ENCODE data around the gene GMDS. TPM values are rescaled to one million over a fixed set of nuclear protein-coding genes. Genes with fewer than 3 reads are reported as not detected.

GMDS gene
- total RNA-seq, 1 donor from 2014 or later: 44.5 TPM

DNA sequence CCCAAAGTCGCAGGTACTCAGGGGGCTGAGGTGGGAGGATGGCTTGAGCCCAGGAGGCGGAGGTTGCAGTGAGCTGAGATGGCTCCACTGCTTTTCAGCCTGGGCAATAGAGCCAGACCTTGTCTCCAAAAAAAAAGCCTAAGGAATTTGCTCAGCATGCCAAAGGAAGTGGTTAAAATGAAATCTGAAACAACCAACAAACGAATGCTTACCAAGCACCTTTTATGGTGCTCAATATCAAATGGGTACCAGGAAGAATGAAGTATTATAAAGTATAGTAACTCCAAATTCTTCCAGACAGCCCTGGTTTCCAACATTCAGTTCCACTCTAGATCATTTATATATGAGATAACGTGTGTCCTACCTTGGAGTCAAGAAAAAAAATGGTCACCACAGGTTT lies 14.0 kb downstream of the GMDS start:
- Mint-ChIP-seq H3K9me3 (no peaks in the 10 kb centered on the region), H3K36me3 (ENCODE audit: low read depth) (peaks cover 5% of the 10 kb centered on the region), H3K4me3 (peak overlapping the region; percentile 10), H3K27me3 (ENCODE audit: insufficient read depth) (no peaks in the 10 kb centered on the region), H3K4me1 (ENCODE audit: low read depth) (peaks cover 34% of the 10 kb centered on the region), H3K27ac (no peak overlapping the region)
- DNase-seq (ENCODE audit: low spot score): no peak
- intact Hi-C loops (cut with micrococcal nuclease): loop anchor here (1.0 kb wide), 1 partner anchor 10 kb away; no protein-coding TSS in a partner anchor

DNA sequence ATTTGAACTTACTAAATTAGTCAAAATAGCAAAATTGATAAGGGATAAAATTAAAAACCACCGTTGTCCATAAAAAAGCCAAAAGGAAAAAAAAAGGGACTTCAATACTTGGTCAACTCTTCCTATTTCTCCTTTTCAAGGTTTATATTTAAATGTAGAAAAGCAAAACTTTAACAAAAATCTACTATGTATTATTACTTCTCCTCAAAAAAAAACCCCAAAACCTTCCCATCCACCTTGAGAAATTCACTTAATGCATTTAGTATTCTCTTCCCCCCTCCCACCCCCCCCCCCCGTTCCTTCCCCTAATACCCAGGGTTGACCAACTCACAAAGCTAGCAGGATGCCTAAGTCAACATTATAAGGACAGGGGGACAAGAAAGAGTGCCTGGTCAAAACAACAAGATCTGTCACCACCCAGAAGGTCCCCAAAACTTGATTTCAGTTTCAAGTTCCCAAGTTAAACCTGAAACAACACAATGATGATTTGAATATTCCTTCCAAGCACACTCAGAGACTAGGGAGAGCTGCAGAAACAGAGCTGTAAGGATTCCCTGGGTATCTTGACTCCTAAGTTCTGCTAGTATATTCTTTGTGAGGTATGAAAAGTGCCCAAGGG lies 14.6 kb downstream of the GMDS start:
- no peak for DNase-seq (ENCODE audit: low spot score)
- Mint-ChIP-seq H3K9me3 (no peaks in the 10 kb centered on the region), H3K4me1 (ENCODE audit: low read depth) (peaks cover 34% of the 10 kb centered on the region), H3K36me3 (ENCODE audit: low read depth) (peaks cover under 1% of the 10 kb centered on the region), H3K27me3 (ENCODE audit: insufficient read depth) (no peaks in the 10 kb centered on the region), H3K27ac (peak overlapping the region; percentile 37), H3K4me3 (peak overlapping the region; percentile 10)
- intact Hi-C loops (cut with micrococcal nuclease): loop anchor here (1.0 kb wide), 1 partner anchor 11 kb away; no protein-coding TSS in a partner anchor

- no peaks in the 10 kb centered on the region for H3K36me3 Mint-ChIP-seq (ENCODE audit: low read depth)
- no peak for DNase-seq (ENCODE audit: low spot score)
- intact Hi-C loops (cut with micrococcal nuclease): no loop called here
- no peak overlapping the region for H3K27ac Mint-ChIP-seq
- H3K4me3 Mint-ChIP-seq: no peak overlapping the region
- no peaks in the 10 kb centered on the region for H3K27me3 Mint-ChIP-seq (ENCODE audit: insufficient read depth)
- H3K4me1 Mint-ChIP-seq (ENCODE audit: low read depth): peaks cover 34% of the 10 kb centered on the region
- H3K9me3 Mint-ChIP-seq: no peaks in the 10 kb centered on the region
Measured at GRCh38 chr6:2229742-2230141, 15.7 kb downstream of the GMDS start.

DNA sequence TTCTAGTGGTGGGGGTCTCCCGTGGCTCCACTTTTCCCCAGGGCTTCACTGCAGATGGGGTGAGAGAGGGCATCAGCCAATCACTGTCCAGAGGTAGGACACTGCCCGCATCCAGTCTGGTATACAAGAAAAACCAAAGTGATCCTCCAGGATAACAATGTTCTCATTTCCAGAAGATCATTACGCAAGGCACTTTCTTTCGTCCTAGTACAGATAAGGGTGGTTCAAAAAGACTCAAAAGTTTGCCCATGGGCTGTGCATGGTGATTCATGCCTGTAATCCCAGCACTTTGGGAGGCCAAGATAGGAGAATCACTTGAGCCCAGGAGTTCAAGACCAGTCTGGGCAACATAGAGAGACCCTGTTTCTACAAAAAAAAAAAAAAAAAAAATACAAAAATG lies 16.4 kb downstream of the GMDS start:
- Mint-ChIP-seq H3K9me3 (no peaks in the 10 kb centered on the region), H3K27me3 (ENCODE audit: insufficient read depth) (no peaks in the 10 kb centered on the region), H3K36me3 (ENCODE audit: low read depth) (no peaks in the 10 kb centered on the region), H3K4me3 (no peak overlapping the region), H3K4me1 (ENCODE audit: low read depth) (peaks cover 36% of the 10 kb centered on the region), H3K27ac (no peak overlapping the region)
- intact Hi-C loops (cut with micrococcal nuclease): no loop called here
- DNase-seq (ENCODE audit: low spot score): no peak

DNA sequence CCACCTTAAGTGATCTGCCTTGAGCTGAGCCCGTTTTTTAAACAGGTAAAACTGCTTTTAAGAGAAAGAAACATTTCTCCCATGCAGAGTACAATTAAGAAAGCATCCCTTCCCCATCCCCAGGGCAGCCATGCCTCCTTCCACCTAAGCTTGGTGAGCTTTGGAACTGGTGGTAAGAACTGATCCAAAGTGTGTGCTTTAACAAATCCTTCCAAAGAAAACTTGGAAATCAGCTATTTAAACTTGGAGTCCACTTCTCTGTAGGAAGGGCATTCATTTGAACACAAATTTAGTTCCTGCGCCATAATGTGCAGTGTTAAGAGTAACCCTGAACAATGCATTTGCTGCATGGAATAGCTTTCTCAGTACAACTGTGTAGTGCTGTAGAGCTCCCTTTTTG lies 17.0 kb downstream of the GMDS start:
- no peaks in the 10 kb centered on the region for H3K9me3 Mint-ChIP-seq
- no peak for DNase-seq (ENCODE audit: low spot score)
- H3K4me1 Mint-ChIP-seq (ENCODE audit: low read depth): peaks cover 42% of the 10 kb centered on the region
- H3K27me3 Mint-ChIP-seq (ENCODE audit: insufficient read depth): no peaks in the 10 kb centered on the region
- H3K36me3 Mint-ChIP-seq (ENCODE audit: low read depth): peaks cover 4% of the 10 kb centered on the region
- intact Hi-C loops (cut with micrococcal nuclease): no loop called here
- no peak overlapping the region for H3K27ac Mint-ChIP-seq
- H3K4me3 Mint-ChIP-seq: no peak overlapping the region

DNA sequence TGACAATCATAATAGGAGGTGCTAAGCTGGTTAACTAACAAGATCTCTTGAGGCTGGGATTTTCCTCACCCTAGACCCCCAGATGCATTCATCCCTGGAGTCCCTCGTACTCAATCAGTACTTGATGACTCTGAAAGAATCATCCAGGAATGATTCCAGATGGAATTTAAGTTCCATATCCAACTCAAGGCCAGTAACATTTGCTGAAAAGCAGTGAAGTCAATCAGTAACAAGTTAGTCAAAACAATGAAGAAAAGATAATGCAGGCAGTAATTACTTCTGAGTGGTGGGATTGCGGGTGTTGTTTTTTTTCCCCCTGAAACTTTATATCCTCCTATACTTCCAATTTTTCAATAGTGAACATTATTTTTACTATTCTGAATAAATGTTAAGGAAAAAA lies 18.6 kb downstream of the GMDS start:
- Mint-ChIP-seq H3K27ac (no peak overlapping the region), H3K27me3 (ENCODE audit: insufficient read depth) (no peaks in the 10 kb centered on the region), H3K4me1 (ENCODE audit: low read depth) (peaks cover 41% of the 10 kb centered on the region), H3K36me3 (ENCODE audit: low read depth) (peaks cover 6% of the 10 kb centered on the region), H3K4me3 (no peak overlapping the region), H3K9me3 (no peaks in the 10 kb centered on the region)
- intact Hi-C loops (cut with micrococcal nuclease): no loop called here
- no peak for DNase-seq (ENCODE audit: low spot score)

GRCh38 chr6:2225422-2226392 lies 19.7 kb downstream of the GMDS start:
- no peak overlapping the region for H3K27ac Mint-ChIP-seq
- H3K36me3 Mint-ChIP-seq (ENCODE audit: low read depth): peaks cover 8% of the 10 kb centered on the region
- H3K27me3 Mint-ChIP-seq (ENCODE audit: insufficient read depth): no peaks in the 10 kb centered on the region
- intact Hi-C loops (cut with micrococcal nuclease): no loop called here
- peaks cover 36% of the 10 kb centered on the region for H3K4me1 Mint-ChIP-seq (ENCODE audit: low read depth)
- no peak for DNase-seq (ENCODE audit: low spot score)
- H3K9me3 Mint-ChIP-seq: no peaks in the 10 kb centered on the region
- no peak overlapping the region for H3K4me3 Mint-ChIP-seq

GRCh38 chr6:2224847-2225382 lies 20.5 kb downstream of the GMDS start:
- H3K9me3 Mint-ChIP-seq: no peaks in the 10 kb centered on the region
- no peak overlapping the region for H3K4me3 Mint-ChIP-seq
- DNase-seq (ENCODE audit: low spot score): no peak
- H3K27me3 Mint-ChIP-seq (ENCODE audit: insufficient read depth): no peaks in the 10 kb centered on the region
- H3K27ac Mint-ChIP-seq: no peak overlapping the region
- H3K36me3 Mint-ChIP-seq (ENCODE audit: low read depth): peaks cover 8% of the 10 kb centered on the region
- peaks cover 38% of the 10 kb centered on the region for H3K4me1 Mint-ChIP-seq (ENCODE audit: low read depth)
- intact Hi-C loops (cut with micrococcal nuclease): no loop called here

DNA sequence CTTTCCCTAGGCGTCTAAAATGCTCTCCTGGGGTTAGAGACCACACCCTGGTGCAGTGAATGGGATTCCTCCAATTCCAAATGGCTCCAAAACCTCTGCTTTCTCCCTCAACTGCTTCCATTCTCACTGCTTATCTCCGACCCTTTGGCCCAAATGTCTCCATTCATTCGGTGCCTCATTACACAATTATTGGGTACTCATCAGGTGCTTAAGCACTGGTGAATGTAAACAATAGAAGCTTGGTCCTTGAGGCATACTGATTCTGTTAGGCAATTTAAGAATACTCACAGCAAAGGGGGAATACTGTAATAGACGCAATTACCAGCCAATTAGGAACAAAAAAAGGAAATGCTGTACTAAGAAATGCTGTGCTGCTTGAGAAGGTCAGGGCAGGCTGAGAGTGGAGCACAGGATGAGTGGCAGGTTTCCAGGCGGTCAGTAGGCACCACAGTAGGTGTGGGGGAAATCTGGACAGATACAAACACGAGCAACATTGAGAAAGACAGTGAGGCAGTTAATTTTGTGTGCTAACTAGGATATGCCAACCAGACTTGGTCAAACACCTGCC lies 23.0 kb downstream of the GMDS start:
- Mint-ChIP-seq H3K4me3 (peak overlapping the region; percentile 90), H3K27me3 (ENCODE audit: insufficient read depth) (no peaks in the 10 kb centered on the region), H3K36me3 (ENCODE audit: low read depth) (peaks cover 8% of the 10 kb centered on the region), H3K4me1 (ENCODE audit: low read depth) (peaks cover 39% of the 10 kb centered on the region), H3K9me3 (no peaks in the 10 kb centered on the region), H3K27ac (peak overlapping the region; percentile 30)
- no peak for DNase-seq (ENCODE audit: low spot score)
- intact Hi-C loops (cut with micrococcal nuclease): no loop called here

GRCh38 chr6:2221726-2222274 lies 23.6 kb downstream of the GMDS start:
- Mint-ChIP-seq H3K4me1 (ENCODE audit: low read depth) (peaks cover 39% of the 10 kb centered on the region), H3K9me3 (no peaks in the 10 kb centered on the region), H3K27ac (peak overlapping the region; percentile 89), H3K27me3 (ENCODE audit: insufficient read depth) (no peaks in the 10 kb centered on the region), H3K4me3 (peak overlapping the region; percentile 90), H3K36me3 (ENCODE audit: low read depth) (peaks cover 8% of the 10 kb centered on the region)
- intact Hi-C loops (cut with micrococcal nuclease): no loop called here
- no peak for DNase-seq (ENCODE audit: low spot score)

DNA sequence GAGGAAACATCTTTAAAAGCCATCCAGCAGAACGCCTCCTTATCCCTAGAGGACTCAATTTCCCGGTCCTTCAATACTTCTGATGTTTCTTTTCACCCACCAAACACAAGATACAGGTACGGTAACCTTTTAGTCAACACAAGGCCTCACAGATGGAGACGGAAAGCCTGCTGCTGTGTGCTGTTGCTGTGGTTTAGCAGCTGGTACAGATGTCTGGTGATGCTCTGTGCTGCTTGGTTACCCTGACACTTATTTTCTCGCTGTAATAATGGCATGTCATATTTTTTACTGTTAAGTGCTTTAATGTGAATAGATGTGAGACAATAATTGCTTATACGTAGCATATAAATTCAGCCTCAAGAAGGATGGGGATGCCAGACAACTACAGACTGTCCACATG lies 25.3 kb downstream of the GMDS start:
- intact Hi-C loops (cut with micrococcal nuclease): no loop called here
- H3K4me3 Mint-ChIP-seq: no peak overlapping the region
- no peak overlapping the region for H3K27ac Mint-ChIP-seq
- H3K36me3 Mint-ChIP-seq (ENCODE audit: low read depth): peaks cover 8% of the 10 kb centered on the region
- DNase-seq (ENCODE audit: low spot score): no peak
- H3K27me3 Mint-ChIP-seq (ENCODE audit: insufficient read depth): no peaks in the 10 kb centered on the region
- H3K4me1 Mint-ChIP-seq (ENCODE audit: low read depth): peaks cover 43% of the 10 kb centered on the region
- H3K9me3 Mint-ChIP-seq: no peaks in the 10 kb centered on the region

DNA sequence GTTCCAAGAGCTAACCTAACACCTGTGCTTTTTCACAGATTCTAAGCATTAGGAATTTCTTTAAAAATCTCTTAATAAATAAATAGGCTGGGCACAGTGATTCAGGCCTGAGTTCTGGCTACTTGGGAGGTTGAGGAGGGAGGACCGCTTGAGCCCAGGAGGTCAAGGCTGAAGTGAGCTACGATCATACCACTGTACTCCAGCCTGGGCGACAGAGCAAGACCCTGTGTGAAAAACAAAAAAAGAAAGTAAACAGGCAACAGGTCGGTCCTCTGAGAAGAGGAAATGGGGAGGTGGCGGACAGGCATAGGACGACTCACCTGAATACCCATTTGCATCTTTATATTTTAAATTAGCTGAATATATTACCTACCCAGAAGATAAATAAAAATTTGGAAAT lies 26.5 kb downstream of the GMDS start:
- DNase-seq (ENCODE audit: low spot score): no peak
- H3K4me3 Mint-ChIP-seq: no peak overlapping the region
- no peak overlapping the region for H3K27ac Mint-ChIP-seq
- intact Hi-C loops (cut with micrococcal nuclease): no loop called here
- H3K36me3 Mint-ChIP-seq (ENCODE audit: low read depth): peaks cover 8% of the 10 kb centered on the region
- no peaks in the 10 kb centered on the region for H3K9me3 Mint-ChIP-seq
- H3K4me1 Mint-ChIP-seq (ENCODE audit: low read depth): peaks cover 44% of the 10 kb centered on the region
- H3K27me3 Mint-ChIP-seq (ENCODE audit: insufficient read depth): no peaks in the 10 kb centered on the region

Data from activated T-helper 1 cell treated with anti-CD3 and anti-CD28 coated beads, Interleukin-12 subunit alpha, Interleukin-12 subunit beta, Interleukin-2, Interleukin-4 antibody, amounts not matched to agents 30 ng/mL and 10 ng/mL and 1 ng/mL, durations not matched to agents 14 hours and 24 hours and 36 hours (primary cell).